HepG2 (cell line): ENCODE measurements around the gene PSMC3IP.

Source experiments
- AKAP8 ChIP-seq: sonication (generic); formaldehyde crosslinking; IDR thresholded peaks from 2 replicates; pipeline ENCODE4 v1.5.1; 2020; ENCODE audit warnings: mild to moderate bottlenecking, missing genetic modification reagents
- BHLHE40 ChIP-seq: IDR thresholded peaks from 2 replicates; pipeline ENCODE4 v1.6.1; 2011; ENCODE audit warnings: low read length, improper control_type of control experiment
- CC2D1A ChIP-seq: sonication (generic); formaldehyde crosslinking; IDR thresholded peaks from 2 replicates; pipeline ENCODE4 v1.8.1; 2023; ENCODE audit warnings: mild to moderate bottlenecking, missing genetic modification reagents
- CTCF ChIP-seq: sonication (generic); formaldehyde crosslinking; IDR thresholded peaks from 2 replicates; pipeline ENCODE4 v1.5.0; 2020; ENCODE audit warnings: mild to moderate bottlenecking, missing genetic modification reagents, moderate library complexity
- EP300 ChIP-seq, 3 experiments: sonication (generic) in 1 of 3; formaldehyde crosslinking in 1 of 3; IDR thresholded peaks; 2 replicates each; pipeline versions ENCODE4 v1.5.1 to v1.6.1; 2011 to 2020; ENCODE audit warnings: low read depth in 2 of 3, low read length in 2 of 3, borderline replicate concordance in 1 of 3, improper control_type of control experiment in 1 of 3, mild to moderate bottlenecking in 1 of 3, missing genetic modification reagents in 1 of 3, moderate library complexity in 1 of 3
- ISX ChIP-seq: sonication (generic); formaldehyde crosslinking; conservative IDR thresholded peaks from 2 replicates; pipeline ENCODE4 v1.5.0; 2020; ENCODE audit warnings: missing genetic modification reagents
- KLF15 ChIP-seq: sonication (generic); formaldehyde crosslinking; IDR thresholded peaks from 2 replicates; pipeline ENCODE4 v1.8.1; 2023; ENCODE audit warnings: borderline replicate concordance, mild to moderate bottlenecking, inconsistent platforms, missing genetic modification reagents, mixed read lengths
- MXD3 ChIP-seq: IDR thresholded peaks from 2 replicates; pipeline ENCODE4 v1.6.1; 2016; ENCODE audit warnings: mild to moderate bottlenecking, missing biosample characterization, missing genetic modification reagents
- MYC ChIP-seq: sonication (generic); formaldehyde crosslinking; IDR thresholded peaks from 2 replicates; pipeline ENCODE4 v1.9.0; 2021; ENCODE audit warnings: missing genetic modification reagents, borderline replicate concordance
- MYNN ChIP-seq: sonication (generic); formaldehyde crosslinking; IDR thresholded peaks from 2 replicates; pipeline ENCODE4 v1.4.0; 2020; ENCODE audit warnings: mild to moderate bottlenecking, low read depth, missing genetic modification reagents
- PAX8 ChIP-seq: sonication (generic); formaldehyde crosslinking; IDR thresholded peaks from 2 replicates; pipeline ENCODE4 v1.8.0; 2022; ENCODE audit warnings: mild to moderate bottlenecking, missing genetic modification reagents, borderline replicate concordance
- TBL1XR1 ChIP-seq: fragments of 150-350 bp; IDR thresholded peaks from 2 replicates; pipeline ENCODE4 v1.6.1; 2014; ENCODE audit warnings: borderline replicate concordance, low read length; ENCODE audit not compliant: partially characterized antibody
- ZBTB8A ChIP-seq: sonication (generic); formaldehyde crosslinking; IDR thresholded peaks from 2 replicates; pipeline ENCODE4 v1.4.0; 2020; ENCODE audit warnings: mild to moderate bottlenecking, low read depth, missing genetic modification reagents, borderline replicate concordance

GRCh38 chr17:42623732-42624596 is 46.4 kb upstream of the PSMC3IP start:
- no peak for TF ChIP-seq CTCF
- no peak for TF ChIP-seq KLF15
- TF ChIP-seq EP300 (IDR thresholded peaks at IDR 0.05; ENCODE audit: low read depth in 2 of 2, low read length in 2 of 2), result no peak
- no peak for TF ChIP-seq EP300 (CRISPR knock-in tag; IDR thresholded peaks at IDR 0.05; ENCODE audit: borderline replicate concordance)
- TF ChIP-seq MYNN (CRISPR knock-in tag), result no peak
- TF ChIP-seq ISX (CRISPR knock-in tag), result no peak
- TF ChIP-seq AKAP8 (CRISPR knock-in tag), result no peak
- TF ChIP-seq CC2D1A (CRISPR knock-in tag), result no peak
- no peak for TF ChIP-seq TBL1XR1
- TF ChIP-seq ZBTB8A (CRISPR knock-in tag), result no peak
- TF ChIP-seq BHLHE40, result no peak
- no peak for TF ChIP-seq PAX8 (CRISPR knock-in tag)
- no peak for TF ChIP-seq MYC (CRISPR knock-in tag)
- TF ChIP-seq MXD3 (CRISPR knock-in tag), result no peak
